Fibroblast of skin of left quadriceps (primary cell): ENCODE data around the gene FRMD6.
"Not testable (repeated sequence)": the region's sequence is repeated elsewhere in the genome, so short reads cannot be mapped to it uniquely, and the experiment has no call there.

Experiments used
- DNase-seq, 2 experiments: peaks; one replicate each; pipeline ENCODE4 v3.0.0-alpha.2; 2013; ENCODE audit warnings: low read depth in 2 of 2

The FRMD6 gene

GRCh38 chr14:51725061-51725460 lies 73.4 kb downstream of the FRMD6 start:
- DNase-seq = no peak

GRCh38 chr14:51726166-51726899 lies 74.6 kb downstream of the FRMD6 start:
- peak in 1 of 2 experiments; percentile 18 for DNase-seq

GRCh38 chr14:51727526-51727925 lies 75.8 kb downstream of the FRMD6 start:
- DNase-seq = no peak

- DNase-seq = no peak
Observed at GRCh38 chr14:51730098-51730497, 78.4 kb downstream of the FRMD6 start.

- no peak for DNase-seq
Observed at GRCh38 chr14:51730684-51731083, 79.0 kb downstream of the FRMD6 start.

GRCh38 chr14:51732494-51733112 lies 80.9 kb downstream of the FRMD6 start:
- no peak for DNase-seq

GRCh38 chr14:51733147-51733546 lies 81.4 kb downstream of the FRMD6 start:
- DNase-seq = no peak

GRCh38 chr14:51735851-51736250 lies 84.1 kb downstream of the FRMD6 start:
- no peak for DNase-seq

- no peak for DNase-seq
Observed at GRCh38 chr14:51738754-51739153, 87.0 kb downstream of the FRMD6 start.

- no peak for DNase-seq
Observed at GRCh38 chr14:51743588-51744000, 91.9 kb downstream of the FRMD6 start.

- no peak for DNase-seq
Observed at GRCh38 chr14:51744372-51745130, 92.8 kb downstream of the FRMD6 start.

GRCh38 chr14:51746823-51747222 lies 95.1 kb downstream of the FRMD6 start:
- DNase-seq = not testable (repeated sequence)

- no peak for DNase-seq
Observed at GRCh38 chr14:51750542-51750941, 98.8 kb downstream of the FRMD6 start.

GRCh38 chr14:51751611-51752345 lies 100.1 kb downstream of the FRMD6 start:
- not testable (repeated sequence) for DNase-seq

GRCh38 chr14:51757756-51758155 lies 106.0 kb downstream of the FRMD6 start:
- DNase-seq = not testable (repeated sequence)

- no peak for DNase-seq
Observed at GRCh38 chr14:51759950-51760349, 108.2 kb downstream of the FRMD6 start.

GRCh38 chr14:51765726-51766125 lies 114.0 kb downstream of the FRMD6 start:
- DNase-seq = not testable (repeated sequence)

- DNase-seq = not testable (repeated sequence)
Observed at GRCh38 chr14:51766586-51766985, 114.9 kb downstream of the FRMD6 start.

GRCh38 chr14:51769261-51769660 lies 117.6 kb downstream of the FRMD6 start:
- not testable (repeated sequence) for DNase-seq

- DNase-seq = no peak
Observed at GRCh38 chr14:51774209-51774608, 122.5 kb downstream of the FRMD6 start.

GRCh38 chr14:51776102-51776894 lies 124.6 kb downstream of the FRMD6 start:
- DNase-seq = peak; percentile 33 to 35
